Mesothelial cell of epicardium (in vitro differentiated cells): ENCODE measurements around the gene TRIM43B. TPM values are rescaled to one million over a fixed set of nuclear protein-coding genes. Genes with fewer than 3 reads are reported as not detected.
"Not testable (repeated sequence)": the region's sequence is repeated elsewhere in the genome, so short reads cannot be mapped to it uniquely, and the experiment has no call there.

Experiments
- DNase-seq, 2 experiments: peaks; one replicate each; pipeline ENCODE4 v3.0.0; 2021; ENCODE audit warnings: low spot score in 2 of 2; ENCODE audit not compliant: unreplicated experiment in 2 of 2
- H3K27ac Mint-ChIP-seq: 2 replicates; pipeline ENCODE4 v1.8.0; 2021; ENCODE audit warnings: mixed read lengths
- H3K27me3 Mint-ChIP-seq: 2 replicates; pipeline ENCODE4 v1.8.0; 2021; ENCODE audit warnings: low read depth, mixed read lengths
- H3K36me3 Mint-ChIP-seq: 2 replicates; pipeline ENCODE4 v1.8.0; 2021; ENCODE audit warnings: mixed read lengths
- H3K4me1 Mint-ChIP-seq: 2 replicates; pipeline ENCODE4 v1.8.0; 2021; ENCODE audit warnings: mixed read lengths
- H3K4me3 Mint-ChIP-seq: 2 replicates; pipeline ENCODE4 v1.8.0; 2021; ENCODE audit warnings: mild to moderate bottlenecking, moderate library complexity, mixed read lengths
- H3K9me3 Mint-ChIP-seq: 2 replicates; pipeline ENCODE4 v1.8.0; 2021; ENCODE audit warnings: mixed read lengths
- total RNA-seq: library from RNA; stranded (reverse); gene quantifications from 3 replicates; pipeline ENCODE4 v1.2.1, GENCODE V29; 2021

Gene TRIM43B
- total RNA-seq, 1 donor from 2014 or later: not detected

DNA sequence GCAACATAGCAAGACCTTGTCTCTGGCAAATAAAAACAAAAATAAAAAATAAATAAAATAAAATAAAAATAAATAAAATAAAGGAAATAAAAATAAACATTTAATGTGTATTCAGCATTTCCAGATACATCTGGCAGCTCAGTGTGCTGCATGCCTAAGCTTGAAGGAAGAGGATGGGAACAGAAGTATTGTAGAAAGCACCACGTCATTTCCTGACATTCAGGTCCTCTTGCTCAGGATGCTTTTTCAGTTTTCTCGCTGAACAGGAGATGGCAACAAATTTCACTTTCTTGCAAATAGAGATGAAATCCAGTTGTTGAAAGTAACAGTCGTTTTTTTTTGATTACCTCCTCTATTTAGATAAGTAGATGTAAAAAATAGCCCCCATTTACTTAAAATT is 21.3 kb downstream of the TRIM43B start:
- H3K4me1 Mint-ChIP-seq, H3K9me3 Mint-ChIP-seq, H3K27ac Mint-ChIP-seq, H3K36me3 Mint-ChIP-seq, DNase-seq, H3K27me3 Mint-ChIP-seq, H3K4me3 Mint-ChIP-seq: not testable (repeated sequence)

DNA sequence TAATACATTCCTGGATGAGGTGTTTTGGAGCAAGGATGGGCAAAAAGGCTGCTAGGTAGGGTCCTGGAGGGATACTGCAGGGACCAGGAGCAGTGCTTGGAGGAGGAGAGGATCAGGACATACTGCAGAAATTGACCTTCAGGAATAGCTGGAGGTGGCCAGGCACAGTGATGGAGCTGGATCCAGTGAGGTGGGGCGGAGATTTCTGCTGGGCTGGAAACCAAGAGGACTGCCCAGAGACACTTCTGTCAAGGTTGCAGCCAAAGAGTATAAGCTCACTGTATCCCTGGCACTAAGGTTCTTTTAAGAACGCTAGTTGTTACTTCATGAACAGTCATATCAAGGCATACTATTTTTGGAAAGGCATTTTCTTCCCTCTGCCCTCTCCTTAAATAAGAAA is 39.2 kb downstream of the TRIM43B start:
- not testable (repeated sequence) for H3K27ac Mint-ChIP-seq, H3K4me3 Mint-ChIP-seq, H3K36me3 Mint-ChIP-seq, H3K9me3 Mint-ChIP-seq, H3K4me1 Mint-ChIP-seq, DNase-seq, H3K27me3 Mint-ChIP-seq

DNA sequence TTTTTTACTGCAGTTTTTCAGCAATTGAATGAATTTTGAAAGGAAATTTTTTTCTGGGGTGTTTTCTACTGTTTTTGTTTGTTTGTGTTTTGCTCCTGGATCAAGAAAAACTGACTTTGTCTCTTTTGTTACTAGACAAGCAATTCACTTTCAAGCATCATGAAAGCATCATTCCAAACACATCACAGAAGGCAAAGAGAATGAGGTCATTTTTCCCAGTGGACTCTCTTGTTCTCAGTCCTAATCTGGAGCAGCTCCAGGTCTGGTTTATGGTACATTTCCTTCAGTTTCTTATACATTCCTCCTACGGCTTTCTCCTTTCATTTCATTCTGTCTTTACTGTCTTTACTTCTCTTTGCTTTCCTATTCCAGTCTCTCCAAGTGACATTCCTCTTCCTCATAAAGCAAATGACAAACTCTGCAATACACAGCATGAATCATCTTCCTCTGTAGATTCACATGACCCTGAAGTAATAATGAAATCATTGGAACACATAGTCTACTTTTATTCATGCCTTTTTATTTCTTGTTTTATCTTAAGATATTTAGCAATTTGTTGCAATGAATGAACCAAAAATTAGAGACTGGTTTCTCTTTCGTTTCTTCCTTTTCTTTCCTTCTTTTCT is 42.0 kb downstream of the TRIM43B start:
- not testable (repeated sequence) for H3K4me1 Mint-ChIP-seq, DNase-seq, H3K27ac Mint-ChIP-seq, H3K36me3 Mint-ChIP-seq, H3K9me3 Mint-ChIP-seq, H3K27me3 Mint-ChIP-seq, H3K4me3 Mint-ChIP-seq

GRCh38 chr2:95435872-95436209 is 48.7 kb downstream of the TRIM43B start:
- not testable (repeated sequence) for H3K27me3 Mint-ChIP-seq, H3K4me3 Mint-ChIP-seq, H3K4me1 Mint-ChIP-seq, DNase-seq, H3K27ac Mint-ChIP-seq, H3K9me3 Mint-ChIP-seq, H3K36me3 Mint-ChIP-seq

DNA sequence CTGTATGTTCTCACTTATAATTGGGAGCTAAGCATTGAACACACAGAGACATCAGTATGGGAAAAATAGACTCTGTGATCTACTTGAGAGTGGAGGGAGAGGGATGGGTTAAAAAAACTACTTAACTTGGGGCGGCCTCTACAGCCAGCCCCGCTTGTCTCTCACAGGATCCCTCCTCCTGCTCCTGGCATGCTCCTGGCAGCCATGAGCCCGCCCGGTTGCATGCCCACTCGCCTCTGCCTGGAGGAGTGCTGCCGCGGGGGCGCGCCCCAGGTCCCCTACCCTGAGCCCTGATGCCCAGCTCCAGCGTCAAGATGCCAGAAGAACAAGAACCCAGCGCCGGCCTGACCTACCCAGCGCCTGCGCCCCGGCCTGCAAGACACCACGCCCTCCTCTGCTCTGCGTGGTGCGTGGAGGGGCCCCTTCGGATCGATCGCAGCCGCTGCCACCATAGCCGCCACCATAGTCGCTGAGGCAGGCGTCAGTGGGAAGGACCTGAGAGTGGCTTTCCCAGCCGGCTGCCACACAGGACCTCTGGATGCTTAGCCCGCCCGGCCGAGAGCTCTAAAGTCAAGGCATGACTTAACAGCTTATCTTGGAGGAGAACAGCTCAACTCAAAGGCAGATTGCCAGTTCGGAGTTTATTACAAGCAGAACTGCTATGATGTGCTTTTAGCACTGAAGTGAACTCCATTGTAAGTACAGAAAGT is 49.2 kb downstream of the TRIM43B start:
- not testable (repeated sequence) for H3K36me3 Mint-ChIP-seq, H3K4me1 Mint-ChIP-seq, H3K27me3 Mint-ChIP-seq, H3K27ac Mint-ChIP-seq, H3K4me3 Mint-ChIP-seq, H3K9me3 Mint-ChIP-seq, DNase-seq

GRCh38 chr2:95434507-95435076 is 50.0 kb downstream of the TRIM43B start:
- H3K27ac Mint-ChIP-seq, H3K36me3 Mint-ChIP-seq, H3K27me3 Mint-ChIP-seq, DNase-seq, H3K4me3 Mint-ChIP-seq, H3K9me3 Mint-ChIP-seq, H3K4me1 Mint-ChIP-seq: not testable (repeated sequence)

DNA sequence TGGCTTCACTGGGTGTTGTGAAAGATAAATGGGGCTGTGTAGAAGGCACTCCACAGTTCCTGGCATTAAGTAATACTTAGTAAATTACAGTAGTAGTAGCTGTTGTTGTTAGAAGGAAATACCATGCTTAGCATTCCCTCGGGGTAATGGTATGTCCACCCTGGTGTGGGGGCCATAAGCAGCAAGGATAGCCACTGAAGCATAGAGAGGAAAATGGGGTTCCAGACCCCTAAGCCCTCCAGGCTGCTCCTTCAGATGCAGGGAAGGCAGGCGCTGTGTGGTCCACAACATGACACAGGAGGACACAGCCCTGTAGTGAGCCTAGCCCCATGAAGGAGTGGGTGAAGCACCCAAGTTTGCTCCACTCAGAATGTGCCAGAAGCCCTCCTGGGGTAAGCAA is 50.6 kb downstream of the TRIM43B start:
- H3K27me3 Mint-ChIP-seq, H3K27ac Mint-ChIP-seq, H3K4me1 Mint-ChIP-seq, H3K4me3 Mint-ChIP-seq, H3K9me3 Mint-ChIP-seq, H3K36me3 Mint-ChIP-seq, DNase-seq: not testable (repeated sequence)

- DNase-seq, H3K36me3 Mint-ChIP-seq, H3K27ac Mint-ChIP-seq: not testable (repeated sequence)
Measured at GRCh38 chr2:95433373-95433772, 51.2 kb downstream of the TRIM43B start.

GRCh38 chr2:95429748-95430467 is 54.6 kb downstream of the TRIM43B start:
- not testable (repeated sequence) for H3K4me3 Mint-ChIP-seq, DNase-seq, H3K27ac Mint-ChIP-seq, H3K4me1 Mint-ChIP-seq, H3K36me3 Mint-ChIP-seq, H3K9me3 Mint-ChIP-seq
- peaks cover 25% of the 10 kb centered on the region for H3K27me3 Mint-ChIP-seq

More at GRCh38 chr2:95433373-95433772, 51.2 kb downstream of the TRIM43B start:
- not testable (repeated sequence) for H3K27me3 Mint-ChIP-seq, H3K4me3 Mint-ChIP-seq, H3K9me3 Mint-ChIP-seq, H3K4me1 Mint-ChIP-seq

DNA sequence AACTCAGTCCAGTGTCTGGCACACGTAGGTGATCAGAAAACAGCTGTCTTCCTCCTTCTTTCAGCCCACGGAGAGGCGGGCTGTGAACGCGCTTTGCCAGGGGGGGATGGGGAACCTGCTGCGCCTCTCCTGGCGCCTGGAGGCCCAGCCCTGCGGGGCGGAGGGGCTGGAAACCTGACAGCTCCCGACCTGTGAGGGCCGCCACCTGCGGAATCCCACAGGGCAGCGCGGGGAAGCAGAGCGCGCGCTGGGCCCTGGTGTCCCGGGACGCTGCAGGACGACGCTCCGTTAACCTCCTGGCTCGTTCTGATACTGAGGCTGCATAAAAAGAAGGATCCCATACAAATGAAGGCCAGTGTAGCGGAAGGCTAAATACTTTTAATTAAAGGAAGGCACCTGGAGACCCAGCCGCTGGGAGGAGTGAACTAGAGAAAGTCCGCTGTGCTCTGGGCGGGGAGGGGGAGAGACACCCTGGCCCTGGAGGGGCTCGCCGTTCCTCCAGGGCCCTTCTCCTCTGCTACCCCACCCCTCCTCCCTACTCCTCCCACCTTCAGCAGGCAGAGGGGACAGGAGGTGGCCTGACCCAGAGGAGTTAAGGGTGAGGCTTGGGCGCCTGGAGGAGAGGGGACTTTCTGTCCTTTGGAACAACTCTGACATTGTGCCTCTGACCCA is 57.2 kb downstream of the TRIM43B start:
- not testable (repeated sequence) for H3K4me3 Mint-ChIP-seq, H3K4me1 Mint-ChIP-seq, H3K27ac Mint-ChIP-seq, H3K9me3 Mint-ChIP-seq, H3K36me3 Mint-ChIP-seq, DNase-seq
- H3K27me3 Mint-ChIP-seq: peaks cover 31% of the 10 kb centered on the region

Other genes with a start within 250 kb of the TRIM43B start
- 20.3 to 23.5 TPM (median 22.1 TPM) in 3 replicates for gene PROM2, start 210.3 kb downstream of the TRIM43B start, total RNA-seq
- 8.3 to 9.2 TPM (median 8.3 TPM) in 3 replicates for gene KCNIP3, start 187.4 kb downstream of the TRIM43B start, total RNA-seq
- 43.3 to 45.2 TPM (median 43.5 TPM) in 3 replicates for gene FAHD2A, start 82.0 kb downstream of the TRIM43B start, total RNA-seq
- not detected in 3 replicates for gene TRIM43, start 107.2 kb upstream of the TRIM43B start, total RNA-seq